ENCODE measurements around the gene GPC5. TPM values are rescaled to one million over a fixed set of nuclear protein-coding genes. Genes with fewer than 3 reads are reported as not detected.
"Not testable (repeated sequence)": the region's sequence is repeated elsewhere in the genome, so short reads cannot be mapped to it uniquely, and the experiment has no call there.

Gene GPC5
- total RNA-seq, 1 experiment from 2014 or later, result not detected

GRCh38 chr13:91824416-91824815, 426.0 kb downstream of the GPC5 start:
- no peak overlapping the region for H3K4me3 ChIP-seq
- DNase-seq, result no peak
- H3K9me3 ChIP-seq, result no peaks in the 10 kb centered on the region
- no peaks in the 10 kb centered on the region for H3K27me3 ChIP-seq
- H3K36me3 ChIP-seq, result no peaks in the 10 kb centered on the region

- H3K36me3 ChIP-seq, result no peaks in the 10 kb centered on the region
- no peaks in the 10 kb centered on the region for H3K9me3 ChIP-seq
- H3K4me3 ChIP-seq, result no peak overlapping the region
- no peaks in the 10 kb centered on the region for H3K27me3 ChIP-seq
- peak; percentile 4 for DNase-seq
Observed at GRCh38 chr13:91825516-91825915, 427.1 kb downstream of the GPC5 start.

GRCh38 chr13:91836553-91836952, 438.1 kb downstream of the GPC5 start:
- Histone ChIP-seq H3K9me3 (no peaks in the 10 kb centered on the region), H3K27me3 (no peaks in the 10 kb centered on the region), H3K36me3 (no peaks in the 10 kb centered on the region), H3K4me3 (no peak overlapping the region)
- DNase-seq, result no peak

- no peaks in the 10 kb centered on the region for H3K9me3 ChIP-seq
- DNase-seq, result no peak
- no peaks in the 10 kb centered on the region for H3K27me3 ChIP-seq
- H3K4me3 ChIP-seq, result no peak overlapping the region
- no peaks in the 10 kb centered on the region for H3K36me3 ChIP-seq
Observed at GRCh38 chr13:91845612-91846011, 447.2 kb downstream of the GPC5 start.

GRCh38 chr13:91863699-91864098, 465.3 kb downstream of the GPC5 start:
- no peaks in the 10 kb centered on the region for H3K36me3 ChIP-seq
- H3K27me3 ChIP-seq, result no peaks in the 10 kb centered on the region
- no peak for DNase-seq
- H3K9me3 ChIP-seq, result no peaks in the 10 kb centered on the region
- no peak overlapping the region for H3K4me3 ChIP-seq

- H3K4me3 ChIP-seq, result no peak overlapping the region
- no peaks in the 10 kb centered on the region; the same call in 1 of the 2 replicates for H3K27me3 ChIP-seq
- H3K36me3 ChIP-seq, result no peaks in the 10 kb centered on the region
- DNase-seq, result no peak
- no peaks in the 10 kb centered on the region for H3K9me3 ChIP-seq
Observed at GRCh38 chr13:91868351-91868750, 469.9 kb downstream of the GPC5 start.

GRCh38 chr13:91878491-91878890, 480.1 kb downstream of the GPC5 start:
- no peaks in the 10 kb centered on the region for H3K9me3 ChIP-seq
- no peak overlapping the region for H3K4me3 ChIP-seq
- DNase-seq, result no peak
- H3K27me3 ChIP-seq, result no peaks in the 10 kb centered on the region
- H3K36me3 ChIP-seq, result no peaks in the 10 kb centered on the region

GRCh38 chr13:91879360-91879759, 480.9 kb downstream of the GPC5 start:
- no peaks in the 10 kb centered on the region for H3K27me3 ChIP-seq
- no peak for DNase-seq
- no peaks in the 10 kb centered on the region for H3K36me3 ChIP-seq
- H3K4me3 ChIP-seq, result no peak overlapping the region
- no peaks in the 10 kb centered on the region for H3K9me3 ChIP-seq

GRCh38 chr13:91882918-91883317, 484.5 kb downstream of the GPC5 start:
- no peaks in the 10 kb centered on the region for H3K36me3 ChIP-seq
- H3K9me3 ChIP-seq, result no peaks in the 10 kb centered on the region
- no peak overlapping the region for H3K4me3 ChIP-seq
- no peaks in the 10 kb centered on the region for H3K27me3 ChIP-seq
- DNase-seq, result no peak

GRCh38 chr13:91889641-91890040, 491.2 kb downstream of the GPC5 start:
- Histone ChIP-seq H3K9me3 (no peaks in the 10 kb centered on the region; the same call in 1 of the 2 replicates), H3K36me3 (no peaks in the 10 kb centered on the region), H3K27me3 (no peaks in the 10 kb centered on the region), H3K4me3 (no peak overlapping the region)
- no peak for DNase-seq

- Histone ChIP-seq H3K4me3 (no peak overlapping the region), H3K9me3 (no peaks in the 10 kb centered on the region; the same call in 1 of the 2 replicates), H3K27me3 (no peaks in the 10 kb centered on the region), H3K36me3 (no peaks in the 10 kb centered on the region)
- no peak for DNase-seq
Observed at GRCh38 chr13:91891141-91891540, 492.7 kb downstream of the GPC5 start.

GRCh38 chr13:91893040-91893439, 494.6 kb downstream of the GPC5 start:
- Histone ChIP-seq H3K9me3 (no peaks in the 10 kb centered on the region; the same call in 1 of the 2 replicates), H3K36me3 (no peaks in the 10 kb centered on the region), H3K4me3 (no peak overlapping the region), H3K27me3 (no peaks in the 10 kb centered on the region)
- no peak for DNase-seq

- H3K36me3 ChIP-seq, result no peaks in the 10 kb centered on the region
- no peaks in the 10 kb centered on the region; the same call in 1 of the 2 replicates for H3K9me3 ChIP-seq
- no peak overlapping the region for H3K4me3 ChIP-seq
- peak; percentile 10 for DNase-seq
- no peaks in the 10 kb centered on the region for H3K27me3 ChIP-seq
Observed at GRCh38 chr13:91894316-91894715, 495.9 kb downstream of the GPC5 start.

- Histone ChIP-seq H3K4me3 (no peak overlapping the region), H3K36me3 (no peaks in the 10 kb centered on the region), H3K9me3 (no peaks in the 10 kb centered on the region; the same call in 1 of the 2 replicates), H3K27me3 (no peaks in the 10 kb centered on the region)
- DNase-seq, result no peak
Observed at GRCh38 chr13:91896547-91896946, 498.1 kb downstream of the GPC5 start.

- H3K9me3 ChIP-seq, H3K27me3 ChIP-seq, H3K36me3 ChIP-seq, H3K4me3 ChIP-seq, DNase-seq: not testable (repeated sequence)
Observed at GRCh38 chr13:91898986-91899385, 500.6 kb downstream of the GPC5 start.

GRCh38 chr13:91902291-91902690, 503.9 kb downstream of the GPC5 start:
- Histone ChIP-seq H3K27me3 (no peaks in the 10 kb centered on the region), H3K4me3 (no peak overlapping the region), H3K9me3 (no peaks in the 10 kb centered on the region), H3K36me3 (no peaks in the 10 kb centered on the region)
- DNase-seq, result no peak

- no peaks in the 10 kb centered on the region for H3K36me3 ChIP-seq
- no peaks in the 10 kb centered on the region for H3K27me3 ChIP-seq
- DNase-seq, result no peak
- H3K9me3 ChIP-seq, result no peaks in the 10 kb centered on the region
- no peak overlapping the region for H3K4me3 ChIP-seq
Observed at GRCh38 chr13:91904005-91904404, 505.6 kb downstream of the GPC5 start.

- no peak for DNase-seq
- H3K9me3 ChIP-seq, result no peaks in the 10 kb centered on the region
- no peak overlapping the region for H3K4me3 ChIP-seq
- H3K27me3 ChIP-seq, result no peaks in the 10 kb centered on the region
- H3K36me3 ChIP-seq, result no peaks in the 10 kb centered on the region
Observed at GRCh38 chr13:91904597-91904996, 506.2 kb downstream of the GPC5 start.

GRCh38 chr13:91907398-91907797, 509.0 kb downstream of the GPC5 start:
- Histone ChIP-seq H3K4me3 (no peak overlapping the region), H3K36me3 (no peaks in the 10 kb centered on the region), H3K27me3 (no peaks in the 10 kb centered on the region), H3K9me3 (no peaks in the 10 kb centered on the region)
- no peak for DNase-seq

Data from MG63 (cell line).